Measurements from ENCODE around the gene TTC7B.
A peak's percentile ranks its signal among the peaks of the same experiment; 100 is the strongest.

The TTC7B gene

DNA sequence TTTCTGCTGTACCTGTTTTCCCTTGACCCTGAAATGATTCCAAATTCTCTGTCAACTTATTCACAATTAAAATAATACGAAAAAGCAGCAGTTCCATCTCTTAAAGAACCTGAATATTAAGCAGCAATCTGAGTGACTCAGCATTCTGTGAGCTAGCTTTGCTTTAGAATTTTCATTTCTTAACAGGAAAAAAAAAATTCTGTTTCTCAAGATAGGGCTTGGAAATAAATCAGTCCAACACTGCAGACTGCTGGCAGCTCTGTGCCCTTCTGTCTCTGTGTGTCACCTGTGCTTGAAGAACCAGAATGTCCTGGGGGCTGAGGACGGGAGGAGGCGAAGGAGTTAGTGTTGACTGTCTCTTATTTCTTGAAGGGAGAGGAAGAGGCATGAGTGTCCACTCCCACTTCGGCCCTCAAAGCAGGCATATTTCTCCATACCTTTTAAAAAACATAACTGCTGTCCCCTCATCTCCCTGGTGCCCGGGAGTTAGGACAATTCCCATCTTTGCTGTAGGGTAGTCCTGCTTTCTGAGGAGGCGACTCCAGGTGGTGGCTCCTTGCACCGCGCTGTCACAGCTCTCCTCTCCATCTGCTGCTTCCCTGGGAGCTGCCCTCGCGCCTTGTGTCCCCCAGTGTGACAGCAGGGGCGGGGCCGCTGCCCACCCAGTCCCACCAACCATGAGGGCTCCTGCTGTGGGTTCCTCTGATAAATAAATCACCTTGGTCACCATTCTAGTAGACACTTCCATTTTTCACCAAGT is 216.3 kb downstream of the TTC7B start:
- peak; percentile 13 for DNase-seq (ENCODE audit: low spot score)

DNA sequence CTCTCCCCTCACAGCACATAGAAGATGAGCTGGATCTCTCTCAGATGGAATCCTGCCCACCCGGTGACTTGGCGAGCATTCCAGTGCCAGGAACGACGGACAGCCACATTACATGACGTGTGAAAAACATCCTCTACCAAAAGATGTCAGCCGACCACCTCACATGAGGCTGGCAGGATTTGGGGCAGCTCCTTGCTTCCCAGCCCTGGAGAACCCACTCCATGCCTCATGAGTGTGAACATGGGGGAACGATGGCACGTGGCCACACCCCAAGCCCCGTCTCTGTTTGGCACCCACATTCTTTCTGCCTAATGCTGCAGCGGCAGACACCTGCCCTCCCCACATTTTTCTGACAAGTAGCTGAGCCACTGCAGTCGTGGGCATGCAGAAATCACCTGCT is 216.9 kb downstream of the TTC7B start:
- no peak for DNase-seq (ENCODE audit: low spot score)

DNA sequence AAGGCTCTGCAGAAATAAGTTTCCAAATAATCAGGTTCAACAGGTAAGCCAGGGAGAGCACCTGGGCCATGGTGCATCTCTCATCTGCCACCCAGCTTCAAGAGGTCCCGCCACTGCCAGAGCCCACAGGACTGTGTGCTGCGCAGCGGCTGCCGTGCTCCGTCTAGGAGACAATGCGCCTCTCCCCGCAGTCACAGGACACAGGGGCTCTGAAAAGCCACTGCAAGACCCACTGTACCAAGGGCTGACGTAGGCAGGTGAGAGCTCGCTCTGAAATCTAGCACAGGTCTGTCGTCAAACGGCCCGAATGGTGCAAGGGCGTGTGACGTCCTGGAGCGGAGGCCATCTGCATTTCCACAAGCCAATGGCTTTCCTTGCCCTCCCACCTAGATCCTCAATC is 218.3 kb downstream of the TTC7B start:
- no peak for DNase-seq (ENCODE audit: low spot score)

- DNase-seq (ENCODE audit: low spot score) = no peak
Observed at GRCh38 chr14:90596733-90597132, 219.5 kb downstream of the TTC7B start.

DNA sequence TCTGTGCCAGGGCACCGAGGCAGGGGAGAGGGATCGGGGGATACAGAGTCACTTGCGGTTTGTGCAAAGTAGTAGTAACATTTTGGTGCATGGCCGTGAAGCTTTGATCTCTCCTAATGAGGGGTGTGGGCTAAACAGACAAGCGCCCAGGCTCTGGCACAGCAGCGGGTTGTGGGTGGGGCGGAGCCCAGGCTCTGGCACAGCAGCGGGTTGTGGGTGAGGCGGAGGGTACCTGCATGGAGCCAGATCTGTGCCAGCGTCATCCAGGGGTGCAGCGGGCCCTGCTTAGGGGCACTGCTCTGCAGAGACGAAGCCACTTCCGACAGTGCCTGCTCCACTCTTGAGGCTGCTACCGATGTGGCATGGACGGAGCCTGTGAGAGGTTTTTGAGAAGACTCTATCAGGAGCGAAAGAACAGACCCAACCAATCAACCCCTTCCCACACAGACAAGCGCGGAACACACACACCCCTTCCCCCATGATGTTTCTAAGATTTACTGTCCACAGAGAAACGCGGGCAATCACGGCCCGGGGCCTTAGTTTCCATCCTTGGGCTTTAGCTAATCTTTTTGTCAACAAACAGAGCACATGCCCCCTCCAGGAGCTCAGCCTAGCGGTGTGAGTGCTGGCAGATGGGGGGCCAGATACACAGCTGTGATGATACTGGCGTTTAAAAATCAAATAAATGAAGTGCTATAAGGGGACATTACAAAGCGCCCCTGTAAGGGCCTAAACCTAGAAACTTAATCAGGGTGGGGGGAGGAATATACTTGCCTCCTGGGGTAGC is 222.8 kb downstream of the TTC7B start:
- DNase-seq (ENCODE audit: low spot score) = no peak

DNA sequence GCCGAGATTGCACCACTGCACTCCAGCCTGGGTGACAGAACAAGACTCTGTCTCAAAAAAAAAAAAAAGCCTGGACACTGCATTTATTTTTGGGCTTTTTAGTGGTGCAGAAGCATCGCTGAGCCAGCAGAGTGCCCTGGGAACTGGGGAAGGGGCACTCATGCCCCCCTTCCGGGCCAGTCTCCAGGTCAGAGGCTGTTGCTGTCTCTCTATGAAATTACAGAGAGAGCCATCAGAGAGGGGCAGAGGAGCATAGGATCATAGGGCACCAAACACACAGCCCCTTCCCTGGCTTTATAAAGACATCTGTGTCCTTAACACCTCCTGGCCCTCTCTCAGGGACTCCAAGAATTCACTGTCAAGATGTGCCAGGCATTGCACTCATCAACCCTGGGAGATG is 223.6 kb downstream of the TTC7B start:
- DNase-seq (ENCODE audit: low spot score) = no peak

DNA sequence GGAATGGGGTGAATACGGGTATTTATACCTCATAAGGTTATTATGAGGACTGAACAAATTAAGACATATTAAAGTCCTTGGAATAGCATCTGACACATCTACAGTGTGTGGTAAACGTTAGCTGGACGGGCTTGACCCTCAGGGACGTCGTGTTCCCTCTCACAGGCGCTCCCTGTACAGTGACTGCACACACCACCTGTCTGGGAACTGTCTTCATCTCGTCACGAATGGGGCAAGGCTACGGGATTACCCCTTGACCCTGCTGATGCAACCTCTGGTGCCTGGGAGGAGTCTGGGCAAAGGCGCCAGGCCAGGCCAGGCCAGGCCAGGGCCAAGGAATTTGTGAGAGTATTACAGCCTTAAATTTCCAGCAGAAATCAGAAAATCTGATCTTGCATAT is 228.3 kb downstream of the TTC7B start:
- DNase-seq (ENCODE audit: low spot score) = no peak

DNA sequence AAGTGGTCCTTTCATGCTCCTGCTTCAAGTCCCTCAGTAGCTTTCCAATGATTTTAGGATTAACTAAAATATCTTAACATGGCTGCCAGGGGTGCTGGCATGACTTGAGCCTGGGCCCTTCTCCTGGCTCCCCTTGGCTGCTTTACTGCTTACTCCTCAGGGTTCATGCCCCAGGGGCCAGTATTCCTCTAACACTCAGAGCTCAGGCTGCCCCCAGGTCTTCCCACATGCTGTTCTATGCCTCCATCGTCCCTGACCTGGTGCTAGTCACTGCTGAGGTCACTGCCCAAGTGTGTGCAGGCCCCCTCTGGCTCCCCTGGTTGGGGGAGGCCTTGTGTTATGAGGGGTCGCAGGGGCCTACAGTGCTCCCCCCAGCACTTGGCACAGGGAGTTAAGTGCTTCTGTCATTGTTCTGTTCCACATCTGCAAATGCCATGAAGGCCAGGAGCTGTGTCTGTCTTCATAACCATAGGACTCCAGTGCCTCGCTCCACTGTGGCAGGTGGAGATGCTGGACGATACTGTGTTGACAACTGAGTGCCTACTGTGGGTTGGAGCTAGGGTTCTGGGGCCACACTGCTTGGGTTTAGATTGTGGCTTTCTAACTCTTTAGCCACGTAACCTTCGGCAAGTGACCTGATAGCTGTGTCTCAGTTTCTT is 228.8 kb downstream of the TTC7B start:
- no peak for DNase-seq (ENCODE audit: low spot score)

DNA sequence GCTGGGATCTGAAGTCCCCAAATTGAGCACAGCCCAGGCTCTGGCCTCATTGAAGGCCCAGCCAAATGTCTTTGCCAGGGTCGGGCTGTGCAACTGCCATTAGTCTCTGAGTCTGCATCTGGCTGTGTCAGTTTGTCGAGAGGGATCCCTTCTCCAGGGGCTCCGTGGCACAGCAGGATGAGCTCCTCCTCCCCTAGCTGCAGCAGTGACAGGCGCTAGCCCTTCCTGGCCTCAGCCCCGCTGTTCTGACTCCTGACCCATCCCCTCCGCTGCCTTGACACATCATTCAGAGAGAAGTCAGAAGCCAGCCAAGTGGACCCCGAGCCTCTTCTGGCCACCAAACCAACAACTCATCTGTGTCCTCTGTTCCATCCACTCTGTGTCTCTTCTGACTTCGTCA is 231.1 kb downstream of the TTC7B start:
- DNase-seq (ENCODE audit: low spot score) = no peak

DNA sequence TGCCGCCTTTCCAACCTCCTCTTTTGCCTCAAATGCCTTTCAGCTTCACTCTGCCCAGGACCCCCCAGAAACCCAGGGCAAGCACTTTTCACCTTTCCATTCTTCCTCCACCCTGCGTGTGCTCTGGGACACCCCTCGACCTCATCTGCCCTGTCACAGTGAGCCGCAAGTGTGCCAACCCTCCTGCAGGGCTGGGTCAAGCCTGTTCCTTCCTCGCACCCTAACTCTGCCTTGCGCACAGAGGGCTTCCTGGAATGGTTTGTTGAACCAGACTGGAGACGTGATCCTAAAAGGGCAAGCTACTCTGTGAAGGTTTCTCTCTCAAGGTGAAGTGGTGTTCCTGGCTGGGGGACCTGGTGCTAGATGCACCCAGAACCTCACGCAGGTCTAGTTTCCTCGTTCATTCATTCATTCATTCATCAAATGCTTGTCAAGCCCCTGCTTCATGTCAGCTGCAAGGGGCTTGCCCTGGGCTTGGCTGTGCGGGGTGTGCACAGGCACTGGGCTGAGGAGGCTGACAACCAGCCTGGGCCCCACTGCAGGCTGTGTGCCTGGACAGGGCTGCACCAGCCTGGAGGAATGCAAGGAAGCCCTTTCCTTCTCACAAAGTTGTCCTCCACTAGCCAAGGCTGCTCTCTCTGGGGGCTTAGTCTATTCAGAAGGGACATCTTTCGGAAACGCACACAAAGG is 232.2 kb downstream of the TTC7B start:
- no peak for DNase-seq (ENCODE audit: low spot score)

DNA sequence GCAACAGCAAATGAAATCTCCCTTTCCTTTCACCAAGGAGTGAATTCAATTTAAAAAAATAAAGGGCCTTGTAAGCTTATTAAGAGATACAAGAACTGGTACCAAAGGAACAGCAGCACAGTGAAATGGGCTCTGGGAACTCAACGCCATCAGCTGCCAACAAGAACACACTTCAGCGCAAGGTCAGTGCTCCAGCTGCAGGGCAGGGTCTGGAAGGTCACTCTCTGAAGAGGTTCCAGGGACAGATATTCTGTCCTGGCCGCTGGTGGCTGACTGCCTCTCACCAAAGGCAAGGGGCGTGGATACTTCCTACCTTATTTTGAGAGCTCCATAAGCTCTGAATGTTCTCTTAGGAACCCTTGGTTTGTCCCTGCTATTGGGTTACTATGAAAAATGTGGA is 232.8 kb downstream of the TTC7B start:
- DNase-seq (ENCODE audit: low spot score) = no peak

- DNase-seq (ENCODE audit: low spot score) = no peak
Observed at GRCh38 chr14:90582166-90582565, 234.1 kb downstream of the TTC7B start.

DNA sequence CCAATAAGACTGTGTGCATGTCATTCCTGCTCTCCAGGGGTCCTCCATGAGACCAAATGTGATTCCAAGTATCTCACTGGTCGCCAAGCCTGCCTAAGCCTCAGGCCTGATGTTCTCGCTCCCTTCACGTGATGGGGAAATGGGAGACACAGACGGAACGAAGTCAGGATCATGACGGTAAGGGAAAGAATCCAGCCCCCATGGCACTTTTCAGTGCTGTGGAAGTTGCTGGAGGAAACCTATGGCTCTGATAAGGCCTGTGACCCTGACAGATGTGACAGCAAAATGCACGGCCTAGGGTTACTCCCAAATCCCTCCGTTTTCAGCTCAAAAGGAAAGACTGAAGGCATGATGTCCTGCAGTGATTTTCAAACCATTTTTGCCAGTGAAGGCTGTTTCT is 234.5 kb downstream of the TTC7B start:
- no peak for DNase-seq (ENCODE audit: low spot score)

DNA sequence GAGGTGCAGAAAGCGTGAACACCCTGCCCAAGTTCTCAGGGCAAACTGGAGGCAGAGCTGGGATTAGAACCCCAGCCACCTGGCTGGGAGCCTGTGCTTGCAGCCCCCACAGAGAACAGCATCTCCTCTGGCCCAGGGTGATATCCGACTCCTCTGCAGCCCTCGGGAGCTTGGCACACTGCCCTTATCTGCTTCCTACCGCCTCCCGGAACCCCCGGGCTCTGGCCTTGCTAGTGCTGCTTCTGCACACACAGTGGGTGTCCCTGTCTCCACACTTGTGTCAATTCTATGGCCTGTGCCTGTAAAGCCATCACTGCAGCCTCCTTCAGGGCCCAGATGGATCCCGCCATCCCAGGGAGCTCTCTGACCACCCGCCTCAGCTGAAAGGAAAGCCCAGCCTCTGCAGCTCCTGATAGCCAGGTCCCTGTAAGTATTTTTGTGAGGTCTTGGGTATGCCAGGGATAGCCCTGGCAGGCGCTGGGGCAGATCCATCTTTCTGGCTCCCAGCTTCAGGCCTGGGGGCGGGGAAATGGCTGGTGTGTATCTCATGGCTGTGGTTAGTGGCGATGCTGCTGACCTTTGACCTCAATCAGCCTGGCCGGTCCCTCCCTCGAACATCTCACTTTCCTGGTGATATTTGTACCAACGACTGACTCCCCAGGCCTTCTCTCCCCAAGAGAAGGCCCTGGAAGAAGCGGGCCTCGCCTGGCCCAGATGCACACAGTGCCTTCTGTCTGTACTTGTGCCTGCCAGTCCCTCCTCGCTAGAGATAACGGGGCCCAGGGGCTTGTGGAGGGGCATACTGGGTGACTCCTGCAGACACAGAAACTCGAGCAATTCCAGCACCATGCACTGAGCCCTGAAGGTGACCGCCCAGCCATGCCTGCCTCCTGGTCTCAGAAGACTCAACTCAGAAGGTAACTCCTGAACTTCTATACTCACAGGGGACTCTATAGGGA is 235.6 kb downstream of the TTC7B start:
- DNase-seq (ENCODE audit: low spot score) = no peak

DNA sequence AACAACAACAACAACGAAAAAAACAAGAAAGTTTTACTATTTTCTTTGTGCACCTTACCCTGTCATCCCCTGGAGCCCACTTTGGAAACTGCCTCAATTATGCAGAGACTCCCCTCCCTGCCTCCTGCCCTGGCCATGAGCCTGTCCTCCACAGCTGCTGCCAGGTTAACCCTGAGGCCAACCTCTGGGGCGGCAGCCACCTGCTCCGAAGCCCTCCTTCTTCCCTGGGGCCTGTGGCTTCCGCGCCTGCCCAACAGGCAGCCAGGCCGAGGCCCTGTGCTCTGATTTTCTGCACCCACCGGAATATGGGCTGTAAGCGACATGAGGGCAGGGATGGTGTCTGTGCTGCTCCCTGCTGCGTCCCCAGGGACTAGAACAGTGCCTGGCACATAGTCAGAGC is 236.4 kb downstream of the TTC7B start:
- no peak for DNase-seq (ENCODE audit: low spot score)

- no peak for DNase-seq (ENCODE audit: low spot score)
Observed at GRCh38 chr14:90579088-90579487, 237.1 kb downstream of the TTC7B start.

- no peak for DNase-seq (ENCODE audit: low spot score)
Observed at GRCh38 chr14:90578283-90578985, 237.8 kb downstream of the TTC7B start.

DNA sequence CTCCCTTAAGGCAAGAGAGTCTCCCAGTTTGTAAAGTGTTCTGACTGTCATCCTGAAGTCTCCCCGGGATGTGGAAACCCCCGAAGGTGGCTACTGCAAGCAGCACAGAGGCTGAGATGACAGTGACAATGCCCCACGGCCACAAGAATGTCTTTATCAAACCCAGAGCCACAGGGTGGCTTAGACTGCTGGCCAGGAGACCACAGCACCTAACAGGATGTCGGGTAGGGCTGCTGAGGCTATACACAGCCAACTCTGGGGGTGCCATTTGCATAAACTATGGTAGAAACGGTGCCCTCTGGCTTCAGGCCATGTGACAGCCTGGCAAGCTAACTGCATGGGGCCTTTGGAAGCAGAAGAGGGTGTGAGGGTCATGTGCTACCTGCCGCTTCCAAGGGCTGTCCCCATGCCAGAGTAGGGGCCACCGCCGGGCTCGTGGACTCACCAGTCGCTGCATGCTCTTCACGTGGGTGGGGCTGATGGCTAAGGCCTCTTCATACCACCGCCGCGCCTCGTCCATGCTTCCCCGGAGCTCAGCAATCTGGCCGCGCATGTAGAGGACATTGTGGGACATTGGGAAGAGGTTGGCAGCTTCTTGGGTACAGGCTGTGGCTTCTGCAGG is 238.5 kb downstream of the TTC7B start:
- no peak for DNase-seq (ENCODE audit: low spot score)

DNA sequence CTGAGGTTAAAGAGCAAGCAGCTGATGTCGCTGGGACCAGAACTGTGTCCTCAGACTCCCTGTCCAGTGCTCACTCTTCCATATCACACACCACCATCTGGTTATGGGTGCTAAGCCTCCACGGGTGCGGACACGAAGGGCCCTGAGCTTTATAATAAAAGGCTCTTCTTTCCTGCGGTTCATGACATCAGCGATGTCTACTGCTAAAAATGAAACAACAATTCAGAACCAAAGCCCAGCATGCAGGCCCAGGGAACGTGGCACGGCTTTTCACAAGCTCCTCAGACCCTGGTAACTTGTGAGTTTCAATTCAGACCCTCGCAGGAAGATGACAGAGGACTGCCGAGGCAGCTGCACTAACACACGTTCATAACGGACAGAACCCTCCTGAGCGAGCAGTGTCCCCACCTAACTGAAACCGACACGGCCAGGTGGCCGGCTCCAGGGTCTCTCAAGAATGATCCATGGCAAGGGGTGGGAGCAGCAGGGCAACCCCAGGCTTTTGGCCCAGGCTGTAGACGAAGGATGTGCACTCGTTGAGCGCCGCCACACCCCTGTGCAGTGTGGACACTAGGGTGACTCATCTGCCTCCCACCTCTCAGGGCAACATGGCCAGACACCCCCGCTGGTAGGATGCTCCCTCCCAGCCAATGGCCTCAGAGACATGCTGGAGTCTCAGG is 239.1 kb downstream of the TTC7B start:
- no peak for DNase-seq (ENCODE audit: low spot score)

DNA sequence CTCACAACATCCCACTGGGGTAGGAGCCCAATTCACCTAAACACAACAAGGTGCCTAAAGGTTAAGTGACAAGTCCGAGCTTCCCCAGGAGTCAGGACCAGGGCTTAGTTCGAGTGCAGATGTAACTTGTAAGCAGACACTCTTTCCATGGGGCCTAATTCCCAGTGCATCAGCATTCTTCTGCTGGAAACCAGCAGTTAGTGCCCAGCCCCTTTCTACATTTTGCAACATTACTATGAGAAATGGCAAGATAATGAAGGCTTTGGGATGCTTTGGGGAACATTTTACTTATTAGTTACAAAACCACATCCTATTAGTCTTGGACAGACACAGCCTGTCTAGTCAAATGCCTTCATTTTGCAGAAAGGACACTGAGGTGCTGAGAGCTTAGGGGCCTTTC is 239.6 kb downstream of the TTC7B start:
- no peak for DNase-seq (ENCODE audit: low spot score)
